ENCODE data around the gene TP53I11. TPM values are rescaled to one million over a fixed set of nuclear protein-coding genes. Genes with fewer than 3 reads are reported as not detected.

TP53I11 gene
- total RNA-seq, 1 experiment from 2014 or later = 94.2 TPM

DNA sequence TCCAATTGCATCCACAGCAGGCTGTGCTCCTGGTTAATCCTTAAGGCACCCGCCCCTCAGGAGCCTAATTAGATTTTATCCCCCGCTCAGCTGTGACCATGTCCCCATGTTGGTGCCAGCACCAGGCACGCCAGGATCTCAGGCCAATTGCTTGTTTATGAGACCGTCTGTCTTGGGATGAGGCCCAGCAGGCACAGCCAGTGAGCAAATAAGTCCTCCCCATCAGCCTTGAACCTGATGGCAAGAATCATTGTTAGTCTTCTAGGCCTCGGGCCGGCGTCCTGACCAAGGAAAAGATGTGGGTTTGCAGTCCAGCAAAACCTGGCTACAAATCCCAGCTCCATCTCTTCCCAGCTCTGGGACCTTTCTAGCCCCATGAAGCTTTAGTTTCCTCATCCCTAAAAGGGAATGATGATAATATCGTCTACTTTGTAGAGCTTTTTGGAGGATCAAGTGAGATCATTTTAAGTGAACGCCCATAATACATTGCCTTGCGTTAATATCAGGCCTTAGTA is 57.3 kb downstream of the TP53I11 start:
- H2BK15ac ChIP-seq (ENCODE audit: low read depth, low read length) = no peak overlapping the region
- no peak overlapping the region for H3K18ac ChIP-seq (ENCODE audit: insufficient read length, low read depth, low read length)
- H3K4ac ChIP-seq (ENCODE audit: low read depth, low read length) = no peak overlapping the region
- H3K27me3 Mint-ChIP-seq (ENCODE audit: low read depth) = peaks cover 4% of the 10 kb centered on the region
- H3K4me2 ChIP-seq (ENCODE audit: insufficient read depth, insufficient read length, low read length) = no peak overlapping the region
- H3K27me3 ChIP-seq (ENCODE audit: insufficient read depth, low read length) = no peaks in the 10 kb centered on the region
- H3K56ac ChIP-seq (ENCODE audit: insufficient read length, low read depth, low read length) = no peak overlapping the region
- H3K27ac Mint-ChIP-seq = no peak overlapping the region
- WGBS (ENCODE audit: extremely low coverage, insufficient read length, low lambda C conversion rate) = no CpG with 5 or more reads among the region's 10 CpGs
- no peak for DNase-seq
- no peaks in the 10 kb centered on the region for H4K20me1 ChIP-seq (ENCODE audit: control insufficient read depth, insufficient read depth, insufficient read length)
- H3K9me3 Mint-ChIP-seq = peaks cover 0 to 3% of the 10 kb centered on the region in 2 experiments; a peak in 1 of 5 replicates
- no peak overlapping the region for H4K91ac ChIP-seq (ENCODE audit: insufficient read length, low read depth, low read length)
- H3K14ac ChIP-seq (ENCODE audit: insufficient read depth, low read length) = no peak overlapping the region
- no peak overlapping the region for H2BK5ac ChIP-seq (ENCODE audit: insufficient read length, low read length)
- no peak overlapping the region for H3T11ph ChIP-seq (ENCODE audit: low read length)
- H3K9me3 ChIP-seq (ENCODE audit: control insufficient read depth, low read depth, low read length) = no peaks in the 10 kb centered on the region
- H2BK12ac ChIP-seq (ENCODE audit: insufficient read length, low read depth, low read length) = no peak overlapping the region
- no peak overlapping the region for H3K9ac ChIP-seq (ENCODE audit: extremely low read depth, insufficient read length, low read length)
- H3K4me1 Mint-ChIP-seq = peaks cover 30 to 37% of the 10 kb centered on the region in 2 experiments
- no peak overlapping the region for H4K5ac ChIP-seq (ENCODE audit: insufficient read length, low read depth, low read length)
- H2BK120ac ChIP-seq (ENCODE audit: low read depth, low read length, poor library complexity, severe bottlenecking) = no peak overlapping the region
- H3K4me3 Mint-ChIP-seq = no peak overlapping the region
- no peaks in the 10 kb centered on the region for H3K79me2 ChIP-seq (ENCODE audit: insufficient read depth, low read length)
- TF ChIP-seq, protein P1, sequence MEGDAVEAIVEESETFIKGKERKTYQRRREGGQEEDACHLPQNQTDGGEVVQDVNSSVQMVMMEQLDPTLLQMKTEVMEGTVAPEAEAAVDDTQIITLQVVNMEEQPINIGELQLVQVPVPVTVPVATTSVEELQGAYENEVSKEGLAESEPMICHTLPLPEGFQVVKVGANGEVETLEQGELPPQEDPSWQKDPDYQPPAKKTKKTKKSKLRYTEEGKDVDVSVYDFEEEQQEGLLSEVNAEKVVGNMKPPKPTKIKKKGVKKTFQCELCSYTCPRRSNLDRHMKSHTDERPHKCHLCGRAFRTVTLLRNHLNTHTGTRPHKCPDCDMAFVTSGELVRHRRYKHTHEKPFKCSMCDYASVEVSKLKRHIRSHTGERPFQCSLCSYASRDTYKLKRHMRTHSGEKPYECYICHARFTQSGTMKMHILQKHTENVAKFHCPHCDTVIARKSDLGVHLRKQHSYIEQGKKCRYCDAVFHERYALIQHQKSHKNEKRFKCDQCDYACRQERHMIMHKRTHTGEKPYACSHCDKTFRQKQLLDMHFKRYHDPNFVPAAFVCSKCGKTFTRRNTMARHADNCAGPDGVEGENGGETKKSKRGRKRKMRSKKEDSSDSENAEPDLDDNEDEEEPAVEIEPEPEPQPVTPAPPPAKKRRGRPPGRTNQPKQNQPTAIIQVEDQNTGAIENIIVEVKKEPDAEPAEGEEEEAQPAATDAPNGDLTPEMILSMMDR (conservative IDR thresholded peaks at IDR 0.05) = no peak
- H4K8ac ChIP-seq (replicated peaks; ENCODE audit: insufficient read length, low read depth, low read length) = no peak overlapping the region
- no peak overlapping the region for H2BK20ac ChIP-seq (ENCODE audit: low read depth, low read length, poor library complexity, severe bottlenecking)
- H3K79me1 ChIP-seq (ENCODE audit: insufficient read depth, low read depth, low read length, poor library complexity, severe bottlenecking) = no peaks in the 10 kb centered on the region
- H3K23ac ChIP-seq (ENCODE audit: insufficient read length, low read depth, low read length) = no peak overlapping the region
- peaks cover 0 to under 1% (median 0%) of the 10 kb centered on the region in 3 experiments; a peak in 2 of 7 replicates for H3K36me3 Mint-ChIP-seq (ENCODE audit: insufficient read depth in 1 of 3, low read depth in 3 of 3)
- H3K23me2 ChIP-seq (ENCODE audit: insufficient read length, low read depth, low read length, poor library complexity, severe bottlenecking) = no peaks in the 10 kb centered on the region
- H3K4me1 ChIP-seq (ENCODE audit: insufficient read depth, low read length) = no peaks in the 10 kb centered on the region; the same call in 1 of the 2 replicates
- no peak overlapping the region for H2AFZ ChIP-seq (ENCODE audit: low read length)
- no peak overlapping the region for H3K27ac ChIP-seq (ENCODE audit: insufficient read length, low read depth, low read length)
- H2AK5ac ChIP-seq (ENCODE audit: insufficient read length, low read length) = no peak overlapping the region
